SK-N-DZ (cell line): ENCODE results near the gene OR51A7. TPM values are rescaled to one million over a fixed set of nuclear protein-coding genes. Genes with fewer than 3 reads are reported as not detected.
"Not testable (repeated sequence)": the region's sequence is repeated elsewhere in the genome, so short reads cannot be mapped to it uniquely, and the experiment has no call there.

ENCODE experiments used
- DNase-seq: peaks from one replicate; pipeline ENCODE4 v3.0.0-alpha.2; 2015; ENCODE audit warnings: low spot score
- polyA plus RNA-seq, 2 experiments: library from polyadenylated mRNA; depleted of rRNA; stranded (reverse); fragments of >200 nt; gene quantifications; 2 replicates each; pipeline ENCODE4 v1.2.3, GENCODE V29; 2014

The OR51A7 gene
- polyA plus RNA-seq (2014; cell fraction: cytosol; rRNA removed), result not detected in 2 replicates
- not detected in 2 replicates for polyA plus RNA-seq (2014; cell fraction: nucleus; rRNA removed)

GRCh38 chr11:4903484-4903883 lies at the start of gene OR51A7:
Gene OR51A7 (plus strand): TSS chr11:4903783. CDS start chr11:4907370, 3,587 bp downstream.
- no peak for DNase-seq

GRCh38 chr11:4854286-4854685 lies 49.3 kb upstream of the OR51A7 start:
- DNase-seq, result not testable (repeated sequence)

GRCh38 chr11:4862447-4863236 lies 40.9 kb upstream of the OR51A7 start:
- no peak for DNase-seq

- no peak for DNase-seq
Observed at GRCh38 chr11:4863876-4864275, 39.7 kb upstream of the OR51A7 start.

- no peak for DNase-seq
Observed at GRCh38 chr11:4865855-4866254, 37.7 kb upstream of the OR51A7 start.

- DNase-seq, result no peak
Observed at GRCh38 chr11:4881188-4881587, 22.4 kb upstream of the OR51A7 start.

- DNase-seq, result no peak
Observed at GRCh38 chr11:4881860-4882500, 21.6 kb upstream of the OR51A7 start, which contains the start of gene OR51T1. Gene OR51T1 (plus strand): TSS chr11:4881900. CDS start chr11:4881900, 0 bp downstream.

GRCh38 chr11:4882543-4882942 lies 21.0 kb upstream of the OR51A7 start:
- no peak for DNase-seq

GRCh38 chr11:4884361-4884760 lies 19.2 kb upstream of the OR51A7 start:
- DNase-seq, result no peak

- DNase-seq, result no peak
Observed at GRCh38 chr11:4886186-4886585, 17.4 kb upstream of the OR51A7 start.

GRCh38 chr11:4887591-4887990 lies 16.0 kb upstream of the OR51A7 start:
- DNase-seq, result no peak

GRCh38 chr11:4890279-4890678 lies 13.3 kb upstream of the OR51A7 start:
- no peak for DNase-seq

- no peak for DNase-seq
Observed at GRCh38 chr11:4891996-4892640, 11.5 kb upstream of the OR51A7 start.

- no peak for DNase-seq
Observed at GRCh38 chr11:4916581-4916980, 13.0 kb downstream of the OR51A7 start.

- no peak for DNase-seq
Observed at GRCh38 chr11:4919250-4919649, 15.7 kb downstream of the OR51A7 start, which contains the start of gene OR51G2. Gene OR51G2 (minus strand): TSS chr11:4919350. CDS start chr11:4915663, 3,687 bp downstream.

GRCh38 chr11:4921796-4922195 lies 18.2 kb downstream of the OR51A7 start:
- no peak for DNase-seq

- DNase-seq, result no peak
Observed at GRCh38 chr11:4922304-4922703, 18.7 kb downstream of the OR51A7 start.

GRCh38 chr11:4924239-4924638 lies 20.7 kb downstream of the OR51A7 start, which contains the start of gene OR51G1:
Gene OR51G1 (minus strand): TSS chr11:4924339. CDS start chr11:4924339, 0 bp downstream.
- DNase-seq, result no peak

GRCh38 chr11:4926608-4927007 lies 23.0 kb downstream of the OR51A7 start:
- no peak for DNase-seq

GRCh38 chr11:4932751-4933150 lies 29.2 kb downstream of the OR51A7 start:
- no peak for DNase-seq

GRCh38 chr11:4936745-4937144 lies 33.2 kb downstream of the OR51A7 start:
- no peak for DNase-seq

GRCh38 chr11:4947505-4947904 lies 43.9 kb downstream of the OR51A7 start, which contains the start of gene OR51A4:
Gene OR51A4 (minus strand): TSS chr11:4947605. CDS start chr11:4947100, 505 bp downstream.
- DNase-seq, result no peak
